ENCODE measurements around the gene TIGD6. TPM values are rescaled to one million over a fixed set of nuclear protein-coding genes. Genes with fewer than 3 reads are reported as not detected.

Gene TIGD6
- total RNA-seq, 1 experiment from 2014 or later: 3.1 TPM

Other genes starting within 250 kb of the TIGD6 start
- gene PDE6A, start 55.9 kb downstream of the TIGD6 start, total RNA-seq (2014; rRNA removed; shearing (Covaris generic)): not detected in 2 replicates
- 0.91 and 0.94 TPM in 2 replicates for gene SLC26A2, start 39.9 kb downstream of the TIGD6 start, total RNA-seq (2014; rRNA removed; shearing (Covaris generic))
- gene HMGXB3, start 85 bp upstream of the TIGD6 start, total RNA-seq (2014; rRNA removed; shearing (Covaris generic)): 49.0 and 53.6 TPM in 2 replicates
- not detected in 2 replicates for gene CSF1R, start 85.9 kb upstream of the TIGD6 start, total RNA-seq (2014; rRNA removed; shearing (Covaris generic))
- gene PDGFRB, start 155.2 kb upstream of the TIGD6 start, total RNA-seq (2014; rRNA removed; shearing (Covaris generic)): 1.1 TPM in 1 of 2 replicates, not detected in the other
- 3.9 and 6.6 TPM in 2 replicates for gene CDX1, start 166.1 kb upstream of the TIGD6 start, total RNA-seq (2014; rRNA removed; shearing (Covaris generic))
- gene SLC6A7, start 189.4 kb upstream of the TIGD6 start, total RNA-seq (2014; rRNA removed; shearing (Covaris generic)): 0.66 and 0.76 TPM in 2 replicates

Measured in HT-29 (cell line).